ENCODE results near the gene ALOX12.

GRCh38 chr17:6989779-6990178 is 6.1 kb upstream of the ALOX12 start:
- TF ChIP-seq CTCF (IDR thresholded peaks at IDR 0.05) (no peak), POLR2A (IDR thresholded peaks at IDR 0.05) (no peak)
